HG03521 (cell line): ENCODE measurements around the gene BIRC2.
"Not testable (repeated sequence)": the region's sequence is repeated elsewhere in the genome, so short reads cannot be mapped to it uniquely, and the experiment has no call there.

Experiments
- ATAC-seq: cut with Tn5 transposase; IDR thresholded peaks from one replicate; pipeline ENCODE4 v1.9.1; 2021; ENCODE audit warnings: mild to moderate bottlenecking, moderate library complexity; ENCODE audit not compliant: unreplicated experiment

The BIRC2 gene

GRCh38 chr11:102346748-102347461, at the start of gene BIRC2:
TSS of gene BIRC2 (plus strand) at chr11:102347214. CDS start at chr11:102349855, 2,641 bp downstream.
- ATAC-seq, result peak; percentile 96

- not testable (repeated sequence) for ATAC-seq
Observed at GRCh38 chr11:102300837-102301236, 46.2 kb upstream of the BIRC2 start.

- no peak for ATAC-seq
Observed at GRCh38 chr11:102302241-102302640, 44.8 kb upstream of the BIRC2 start.

GRCh38 chr11:102304686-102305085, 42.3 kb upstream of the BIRC2 start:
- ATAC-seq, result no peak

GRCh38 chr11:102305352-102306047, 41.5 kb upstream of the BIRC2 start:
- ATAC-seq, result no peak

GRCh38 chr11:102306048-102306597, 40.9 kb upstream of the BIRC2 start:
- ATAC-seq, result no peak

GRCh38 chr11:102306817-102307726, 39.9 kb upstream of the BIRC2 start:
- no peak for ATAC-seq

- no peak for ATAC-seq
Observed at GRCh38 chr11:102307727-102308038, 39.3 kb upstream of the BIRC2 start.

- no peak for ATAC-seq
Observed at GRCh38 chr11:102309621-102310541, 37.1 kb upstream of the BIRC2 start.

- no peak for ATAC-seq
Observed at GRCh38 chr11:102312667-102313066, 34.3 kb upstream of the BIRC2 start.

GRCh38 chr11:102313238-102313940, 33.6 kb upstream of the BIRC2 start:
- no peak for ATAC-seq

- no peak for ATAC-seq
Observed at GRCh38 chr11:102314784-102315183, 32.2 kb upstream of the BIRC2 start.

GRCh38 chr11:102316346-102316904, 30.6 kb upstream of the BIRC2 start:
- ATAC-seq, result no peak

GRCh38 chr11:102317099-102317767, 29.8 kb upstream of the BIRC2 start, which contains the start of gene BIRC3:
TSS of gene BIRC3 (plus strand) at chr11:102317484. CDS start at chr11:102324510, 7,026 bp downstream.
- peak; percentile 85 for ATAC-seq

GRCh38 chr11:102317768-102318103, 29.3 kb upstream of the BIRC2 start:
- no peak for ATAC-seq

- ATAC-seq, result no peak
Observed at GRCh38 chr11:102318469-102318868, 28.5 kb upstream of the BIRC2 start.

- no peak for ATAC-seq
Observed at GRCh38 chr11:102319544-102319943, 27.5 kb upstream of the BIRC2 start.

GRCh38 chr11:102320188-102320587, 26.8 kb upstream of the BIRC2 start:
- no peak for ATAC-seq

- ATAC-seq, result no peak
Observed at GRCh38 chr11:102320679-102321078, 26.3 kb upstream of the BIRC2 start.
